Stimulated activated CD8-positive, alpha-beta memory T cell treated with anti-CD3 and anti-CD28 coated beads, Interleukin-7, amount 100 ng/mL, for 1 hour (primary cell): Measurements from ENCODE around the gene UST.
"Not testable (repeated sequence)": the region's sequence is repeated elsewhere in the genome, so short reads cannot be mapped to it uniquely, and the experiment has no call there.

Source experiments
- DNase-seq, 2 donors: peaks; one replicate each; pipeline ENCODE4 v3.0.0-alpha.2; 2020; ENCODE audit warnings: low read depth in 2 of 2

UST gene

GRCh38 chr6:148947621-148948444 is 201.0 kb downstream of the UST start:
- DNase-seq = peak; percentile 69 to 71

- no peak for DNase-seq
These were observed 204.8 kb downstream of the UST start for GRCh38 chr6:148951662-148952061.

GRCh38 chr6:148952147-148953035 is 205.6 kb downstream of the UST start:
- no peak for DNase-seq

- DNase-seq = no peak
These were observed 207.6 kb downstream of the UST start for GRCh38 chr6:148954461-148954860.

- DNase-seq = no peak
These were observed 208.1 kb downstream of the UST start for GRCh38 chr6:148954934-148955333.

- no peak for DNase-seq
These were observed 208.6 kb downstream of the UST start for GRCh38 chr6:148955441-148955840.

GRCh38 chr6:148956163-148956562 is 209.3 kb downstream of the UST start:
- not testable (repeated sequence) for DNase-seq

- DNase-seq = no peak
These were observed 210.9 kb downstream of the UST start for GRCh38 chr6:148957752-148958151.

GRCh38 chr6:148959008-148959407 is 212.2 kb downstream of the UST start:
- DNase-seq = no peak

- DNase-seq = no peak
These were observed 212.7 kb downstream of the UST start for GRCh38 chr6:148959501-148959900.

- no peak for DNase-seq
These were observed 216.2 kb downstream of the UST start for GRCh38 chr6:148962854-148963515.

GRCh38 chr6:148963738-148964137 is 216.9 kb downstream of the UST start:
- DNase-seq = no peak

GRCh38 chr6:148964467-148964866 is 217.6 kb downstream of the UST start:
- DNase-seq = no peak

- no peak for DNase-seq
These were observed 218.5 kb downstream of the UST start for GRCh38 chr6:148965287-148965686.

- DNase-seq = no peak
These were observed 220.2 kb downstream of the UST start for GRCh38 chr6:148967011-148967520.

GRCh38 chr6:148967541-148967956 is 220.7 kb downstream of the UST start:
- DNase-seq = no peak

GRCh38 chr6:148968771-148969602 is 222.2 kb downstream of the UST start:
- no peak for DNase-seq

- DNase-seq = no peak
These were observed 222.8 kb downstream of the UST start for GRCh38 chr6:148969603-148970061.

- DNase-seq = no peak
These were observed 224.4 kb downstream of the UST start for GRCh38 chr6:148971031-148971927.

- no peak for DNase-seq
These were observed 225.7 kb downstream of the UST start for GRCh38 chr6:148972481-148972880.
